Measurements from ENCODE around the gene ZDHHC7.
"Not testable (repeated sequence)": the region's sequence is repeated elsewhere in the genome, so short reads cannot be mapped to it uniquely, and the experiment has no call there.

ZDHHC7 gene

GRCh38 chr16:84947022-84947421 lies 64.3 kb downstream of the ZDHHC7 start:
- DNase-seq (ENCODE audit: low spot score): no peak
- Histone ChIP-seq H3K4me3 (no peak overlapping the region), H3K27ac (no peak overlapping the region)
- TF ChIP-seq, protein P1, sequence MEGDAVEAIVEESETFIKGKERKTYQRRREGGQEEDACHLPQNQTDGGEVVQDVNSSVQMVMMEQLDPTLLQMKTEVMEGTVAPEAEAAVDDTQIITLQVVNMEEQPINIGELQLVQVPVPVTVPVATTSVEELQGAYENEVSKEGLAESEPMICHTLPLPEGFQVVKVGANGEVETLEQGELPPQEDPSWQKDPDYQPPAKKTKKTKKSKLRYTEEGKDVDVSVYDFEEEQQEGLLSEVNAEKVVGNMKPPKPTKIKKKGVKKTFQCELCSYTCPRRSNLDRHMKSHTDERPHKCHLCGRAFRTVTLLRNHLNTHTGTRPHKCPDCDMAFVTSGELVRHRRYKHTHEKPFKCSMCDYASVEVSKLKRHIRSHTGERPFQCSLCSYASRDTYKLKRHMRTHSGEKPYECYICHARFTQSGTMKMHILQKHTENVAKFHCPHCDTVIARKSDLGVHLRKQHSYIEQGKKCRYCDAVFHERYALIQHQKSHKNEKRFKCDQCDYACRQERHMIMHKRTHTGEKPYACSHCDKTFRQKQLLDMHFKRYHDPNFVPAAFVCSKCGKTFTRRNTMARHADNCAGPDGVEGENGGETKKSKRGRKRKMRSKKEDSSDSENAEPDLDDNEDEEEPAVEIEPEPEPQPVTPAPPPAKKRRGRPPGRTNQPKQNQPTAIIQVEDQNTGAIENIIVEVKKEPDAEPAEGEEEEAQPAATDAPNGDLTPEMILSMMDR (IDR thresholded peaks at IDR 0.05): no peak

- Histone ChIP-seq H3K27ac (no peak overlapping the region), H3K4me3 (no peak overlapping the region)
- DNase-seq (ENCODE audit: low spot score): no peak
- TF ChIP-seq, protein P1 (IDR thresholded peaks at IDR 0.05): no peak
Observed at GRCh38 chr16:84943620-84944019, 67.7 kb downstream of the ZDHHC7 start.

- TF ChIP-seq, protein P1 (IDR thresholded peaks at IDR 0.05): no peak
- H3K27ac ChIP-seq: no peak overlapping the region
- no peak for DNase-seq (ENCODE audit: low spot score)
Observed at GRCh38 chr16:84942786-84943185, 68.5 kb downstream of the ZDHHC7 start.

GRCh38 chr16:84941921-84942320 lies 69.4 kb downstream of the ZDHHC7 start:
- no peak for DNase-seq (ENCODE audit: low spot score)
- H3K4me3 ChIP-seq: no peak overlapping the region
- no peak overlapping the region for H3K27ac ChIP-seq
- TF ChIP-seq, protein P1 (IDR thresholded peaks at IDR 0.05): no peak

More at GRCh38 chr16:84942786-84943185, 68.5 kb downstream of the ZDHHC7 start:
- no peak overlapping the region for H3K4me3 ChIP-seq

- TF ChIP-seq, protein P1 (IDR thresholded peaks at IDR 0.05): no peak
- Histone ChIP-seq H3K4me3 (no peak overlapping the region), H3K27ac (no peak overlapping the region)
- DNase-seq (ENCODE audit: low spot score): no peak
Observed at GRCh38 chr16:84940670-84941551, 70.4 kb downstream of the ZDHHC7 start.

GRCh38 chr16:84938616-84939015 lies 72.7 kb downstream of the ZDHHC7 start:
- not testable (repeated sequence) for H3K27ac ChIP-seq; H3K4me3 ChIP-seq; DNase-seq (ENCODE audit: low spot score)

DNA sequence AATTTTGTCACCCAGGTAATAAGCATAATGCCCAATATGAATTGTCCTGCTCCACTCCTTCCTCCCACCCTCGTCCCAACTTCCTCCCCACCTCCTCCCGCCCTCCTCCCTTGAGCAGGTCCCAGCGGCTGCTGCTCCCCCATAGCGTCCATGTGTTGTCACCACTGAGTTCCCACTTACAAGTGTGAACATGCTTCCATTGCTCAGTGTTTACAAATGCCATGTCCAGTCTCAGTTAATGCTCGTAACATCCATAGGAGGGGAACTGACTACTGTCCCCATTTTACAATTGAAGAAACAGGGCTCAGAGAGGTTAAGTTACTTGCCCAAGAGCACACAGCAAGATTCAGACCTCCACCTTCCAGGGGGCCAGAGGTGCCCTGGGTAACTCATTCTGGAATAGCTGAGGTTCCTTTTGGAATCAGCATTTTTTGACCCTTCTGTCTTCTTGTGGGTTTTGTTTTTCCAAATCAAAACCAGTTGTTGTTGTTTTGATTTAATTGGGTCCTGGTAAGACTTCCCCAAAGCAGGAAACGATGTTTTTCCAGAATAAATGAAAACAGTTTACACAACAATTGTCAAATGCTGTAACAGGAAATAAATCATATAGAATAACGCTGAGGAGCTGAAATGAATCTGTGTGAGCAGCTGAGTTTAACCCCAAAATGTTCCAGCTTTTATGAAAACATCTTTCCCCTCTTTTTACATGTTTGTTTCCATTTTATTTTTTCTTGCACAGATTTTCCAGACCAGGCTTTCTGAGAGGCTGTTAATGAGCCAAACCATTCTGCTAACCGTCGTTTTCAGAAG lies 73.9 kb downstream of the ZDHHC7 start:
- TF ChIP-seq, protein P1 (IDR thresholded peaks at IDR 0.05): no peak
- Histone ChIP-seq H3K4me3 (no peak overlapping the region), H3K27ac (no peak overlapping the region)
- no peak for DNase-seq (ENCODE audit: low spot score)

Measured in coronary artery (tissue), 2 donors.